OCI-LY7 (cell line): ENCODE data around the gene CELF2. TPM values are rescaled to one million over a fixed set of nuclear protein-coding genes. Genes with fewer than 3 reads are reported as not detected.
A peak's percentile ranks its signal among the peaks of the same experiment; 100 is the strongest.

Source experiments
- BruUV-seq: library from RNA; stranded (reverse); fragments of 400-500 nt; replicated peaks from 2 replicates; lab custom pipeline; 2021; lab: Mats Ljungman, UMichigan
- CTCF ChIA-PET: fragments of 300-600 bp; sonication (Branson Sonifier 250); formaldehyde crosslinking; loops from one replicate; lab custom pipeline; 2022; ENCODE audit warnings: antibody characterized with exemption; ENCODE audit not compliant: unreplicated experiment; lab: Charles Lee
- POLR2A ChIA-PET: fragments of 300-600 bp; sonication (Branson Sonifier 250); formaldehyde crosslinking; loops from one replicate; lab custom pipeline; 2022; ENCODE audit warnings: antibody characterized with exemption; lab: Charles Lee
- DNase-seq: peaks from one replicate; pipeline ENCODE4 v3.0.0-alpha.2; 2015; ENCODE audit warnings: low spot score
- H2AFZ ChIP-seq: fragments of 200-600 bp; sonication (generic), shearing (Covaris generic); 2 replicates; pipeline ENCODE4 v1.6.1; 2014; ENCODE audit warnings: mild to moderate bottlenecking, antibody characterized with exemption, low read length, moderate library complexity
- H3K27ac ChIP-seq: fragments of 200-600 bp; sonication (generic); 2 replicates; pipeline ENCODE4 v1.5.1; 2014; ENCODE audit warnings: mixed run types, low read depth, mild to moderate bottlenecking, moderate library complexity, low read length, inconsistent platforms; ENCODE audit not compliant: poor library complexity, severe bottlenecking
- H3K36me3 ChIP-seq: fragments of 200-600 bp; sonication (generic); 2 replicates; pipeline ENCODE4 v1.6.1; 2014; ENCODE audit warnings: mild to moderate bottlenecking, antibody characterized with exemption, low read length, moderate library complexity, mixed read lengths; ENCODE audit not compliant: insufficient read depth
- H3K4me1 ChIP-seq: fragments of 200-600 bp; sonication (generic); 2 replicates; pipeline ENCODE4 v1.5.1; 2014; ENCODE audit warnings: mild to moderate bottlenecking, low read length; ENCODE audit not compliant: insufficient read depth, poor library complexity, severe bottlenecking
- H3K4me2 ChIP-seq: fragments of 200-600 bp; sonication (generic); 2 replicates; pipeline ENCODE4 v1.6.1; 2014; ENCODE audit warnings: mild to moderate bottlenecking, low read length
- H3K4me3 ChIP-seq: fragments of 200-600 bp; sonication (generic); 2 replicates; pipeline ENCODE4 v1.5.1; 2014; ENCODE audit warnings: mild to moderate bottlenecking, low read depth, low read length; ENCODE audit not compliant: poor library complexity, severe bottlenecking
- H3K79me2 ChIP-seq: fragments of 200-600 bp; sonication (generic); 2 replicates; pipeline ENCODE4 v1.6.1; 2016; ENCODE audit warnings: low read depth, mild to moderate bottlenecking, low read length, moderate library complexity, mixed read lengths; ENCODE audit not compliant: insufficient read depth
- H3K9me2 ChIP-seq: fragments of 200-600 bp; sonication (generic); 2 replicates; pipeline ENCODE4 v1.6.1; 2016; ENCODE audit warnings: mild to moderate bottlenecking, low read length, mixed read lengths; ENCODE audit not compliant: insufficient read depth
- H3K9me3 ChIP-seq: fragments of 200-600 bp; sonication (generic); 2 replicates; pipeline ENCODE4 v1.6.1; 2014; ENCODE audit warnings: mild to moderate bottlenecking, mixed run types, low read length, mixed read lengths
- H4K20me1 ChIP-seq: fragments of 200-600 bp; sonication (generic); 2 replicates; pipeline ENCODE4 v1.6.1; 2014; ENCODE audit warnings: mild to moderate bottlenecking, antibody characterized with exemption, low read length, moderate library complexity, mixed read lengths; ENCODE audit not compliant: insufficient read depth
- CTCF ChIP-seq: fragments of 200-600 bp; sonication (generic); conservative IDR thresholded peaks from 2 replicates; pipeline ENCODE4 v1.5.1; 2014; ENCODE audit warnings: mild to moderate bottlenecking, antibody characterized with exemption, low read length, moderate library complexity, mixed read lengths
- EZH2phosphoT487 ChIP-seq: fragments of 200-600 bp; sonication (generic); IDR thresholded peaks from 2 replicates; pipeline ENCODE4 v1.6.1; 2018; ENCODE audit warnings: low read depth, borderline replicate concordance, mild to moderate bottlenecking, mixed run types, antibody characterized with exemption, low read length, moderate library complexity, mixed read lengths
- intact Hi-C: fragments of 100-400 bp; cut with micrococcal nuclease; formaldehyde crosslinking; loops from one replicate; pipeline ENCODE4 v1.10.0; 2022; ENCODE audit not compliant: unreplicated experiment
- total RNA-seq, 2 experiments: library from RNA; depleted of rRNA in 1 of 2; stranded (reverse); fragments of >200 nt in 1 of 2; shearing (Covaris generic) in 1 of 2; gene quantifications; 2 replicates each; pipeline ENCODE4 v1.2.3, GENCODE V29; 2014 to 2022

The CELF2 gene
- total RNA-seq, 2 experiments from 2014 or later = 5.4 to 19.1 TPM

- DNase-seq = no peak
- ChIA-PET POLR2A (interaction anchor here (0.6 to 2.6 kb wide), 4 partner anchors 12 to 876 kb away, joined by 3 to 13 read pairs (median 4); no protein-coding TSS in a partner anchor), CTCF (no interaction called here)
- no peaks in the 10 kb centered on the region for H3K9me2 ChIP-seq
- no peaks in the 10 kb centered on the region for H3K36me3 ChIP-seq
- no peaks in the 10 kb centered on the region for H3K79me2 ChIP-seq
- TF ChIP-seq CTCF (no peak), EZH2phosphoT487 (peak; percentile 59; the same call in 1 of the 2 replicates)
- no peaks in the 10 kb centered on the region for H4K20me1 ChIP-seq
- H2AFZ ChIP-seq = no peak overlapping the region
- H3K4me3 ChIP-seq = peak overlapping the region; percentile 70
- intact Hi-C loops = no loop called here
- peaks cover 51% of the 10 kb centered on the region for H3K4me1 ChIP-seq
- no peaks in the 10 kb centered on the region for H3K9me3 ChIP-seq
- no TSS peak for BruUV-seq
- H3K4me2 ChIP-seq = peak overlapping the region; percentile 93
- H3K27ac ChIP-seq = no peak overlapping the region
These were observed 148.9 kb downstream of the CELF2 start for GRCh38 chr10:11166550-11166949.

GRCh38 chr10:11167233-11167966 is 149.7 kb downstream of the CELF2 start:
- H3K4me1 ChIP-seq = peaks cover 54% of the 10 kb centered on the region
- H3K27ac ChIP-seq = no peak overlapping the region
- H4K20me1 ChIP-seq = no peaks in the 10 kb centered on the region
- H3K4me3 ChIP-seq = no peak overlapping the region
- no peaks in the 10 kb centered on the region for H3K79me2 ChIP-seq
- POLR2A ChIA-PET = interaction anchor here (0.6 to 2.6 kb wide), 3 partner anchors 12 to 876 kb away, joined by 3 to 13 read pairs (median 3); no protein-coding TSS in a partner anchor
- intact Hi-C loops = no loop called here
- no peak overlapping the region for H2AFZ ChIP-seq
- no peaks in the 10 kb centered on the region for H3K36me3 ChIP-seq
- H3K9me3 ChIP-seq = no peaks in the 10 kb centered on the region
- TSS peak; percentile 62 for BruUV-seq
- H3K4me2 ChIP-seq = no peak overlapping the region
- H3K9me2 ChIP-seq = no peaks in the 10 kb centered on the region
- no peak for DNase-seq
- no peak for TF ChIP-seq CTCF
- CTCF ChIA-PET = no interaction called here
